Fibroblast of lung (primary cell): ENCODE measurements around the gene ANXA4.

Source experiments
- CTCF ChIP-seq, 2 donors: IDR thresholded peaks in 1 of 2; conservative IDR thresholded peaks in 1 of 2; 1 replicate in 1 of 2; 2 replicates in 1 of 2; pipeline ENCODE4 v1.5.1; 2011 to 2012; ENCODE audit warnings: low read length in 2 of 2, control low read depth in 1 of 2, inconsistent platforms in 1 of 2, low read depth in 1 of 2, mild to moderate bottlenecking in 1 of 2
- EZH2 ChIP-seq: IDR thresholded peaks from 2 replicates; pipeline ENCODE4 v1.5.1; 2012; ENCODE audit warnings: low read length, control low read depth, mild to moderate bottlenecking; ENCODE audit errors: missing control alignments

GRCh38 chr2:69863298-69863697 lies 121.4 kb downstream of the ANXA4 start:
- no peak for TF ChIP-seq CTCF (conservative IDR thresholded peaks at IDR 0.05 in 1 of 2, IDR thresholded peaks at IDR 0.05 in 1 of 2; ENCODE audit: low read depth in 1 of 2, low read length in 2 of 2)
- TF ChIP-seq EZH2, result no peak
